ENCODE data around the gene UNC13A. TPM values are rescaled to one million over a fixed set of nuclear protein-coding genes. Genes with fewer than 3 reads are reported as not detected.
A peak's percentile ranks its signal among the peaks of the same experiment; 100 is the strongest.

Gene UNC13A
- polyA plus RNA-seq, 3 donors: 0.01 TPM; not detected in 2

- intact Hi-C loops (cut with micrococcal nuclease): no loop called here
- Histone ChIP-seq H3K4me3 (replicated peaks in 1 of 3; ENCODE audit: low read depth in 2 of 3, low read length in 3 of 3) (no peak overlapping the region), H3K27me3 (ENCODE audit: control insufficient read depth in 2 of 2, insufficient read depth in 2 of 2, low read length in 2 of 2) (peaks cover 0 to 17% of the 10 kb centered on the region in 2 donors), H3K79me2 (ENCODE audit: insufficient read depth, low read length) (no peaks in the 10 kb centered on the region), H4K20me1 (ENCODE audit: insufficient read depth, low read length) (no peaks in the 10 kb centered on the region), H3K9ac (ENCODE audit: insufficient read depth, low read length, poor library complexity, severe bottlenecking) (no peak overlapping the region), H3K27ac (ENCODE audit: low read depth in 1 of 2, low read length in 2 of 2) (no peak overlapping the region), H2AFZ (ENCODE audit: insufficient read depth, low read depth, low read length, poor library complexity, severe bottlenecking) (no peak overlapping the region), H3K36me3 (replicated peaks in 1 of 2; ENCODE audit: control insufficient read depth in 1 of 2, insufficient read depth in 2 of 2, low read length in 2 of 2) (no peaks in the 10 kb centered on the region), H3K4me1 (ENCODE audit: control insufficient read depth in 1 of 2, insufficient read depth in 2 of 2, low read length in 2 of 2) (peaks cover 10 to 12% of the 10 kb centered on the region in 2 donors), H3K9me3 (replicated peaks in 1 of 2; ENCODE audit: control insufficient read depth in 1 of 2, insufficient read depth in 1 of 2, low read length in 2 of 2) (peaks cover 0 to 6% of the 10 kb centered on the region in 2 donors), H3K4me2 (replicated peaks; ENCODE audit: extremely low read depth, low read length, poor library complexity, severe bottlenecking) (no peak overlapping the region)
- no peak for DNase-seq
- peaks cover 14 to 35% (median 27%) of the 10 kb centered on the region in 3 donors for H3K27me3 Mint-ChIP-seq (ENCODE audit: low read depth in 3 of 3)
- no peak overlapping the region for H3K27ac Mint-ChIP-seq
- peaks cover 2 to 15% (median 7%) of the 10 kb centered on the region in 7 donors for H3K9me3 Mint-ChIP-seq
- WGBS (ENCODE audit: insufficient coverage): no CpG with 5 or more reads among the region's 1 CpG
- TF ChIP-seq CTCF (IDR thresholded peaks at IDR 0.05): no peak
- H3K4me3 Mint-ChIP-seq: no peak overlapping the region
- H3K36me3 Mint-ChIP-seq: no peaks in the 10 kb centered on the region
- peaks cover 9% of the 10 kb centered on the region for H3K4me1 Mint-ChIP-seq
Observed at GRCh38 chr19:17620696-17621095, 67.5 kb downstream of the UNC13A start.

- H3K27me3 Mint-ChIP-seq (ENCODE audit: low read depth in 3 of 3): peaks cover 17 to 39% (median 26%) of the 10 kb centered on the region in 3 donors
Observed at GRCh38 chr19:17618936-17619335, 69.2 kb downstream of the UNC13A start.

More at GRCh38 chr19:17618936-17619335, 69.2 kb downstream of the UNC13A start:
- no peak overlapping the region for H2AFZ ChIP-seq (ENCODE audit: insufficient read depth, low read depth, low read length, poor library complexity, severe bottlenecking)
- H3K4me3 ChIP-seq (replicated peaks in 1 of 3; ENCODE audit: low read depth in 2 of 3, low read length in 3 of 3): no peak overlapping the region
- H3K27ac Mint-ChIP-seq: no peak overlapping the region
- H3K4me1 Mint-ChIP-seq: peaks cover 9% of the 10 kb centered on the region
- no peaks in the 10 kb centered on the region for H4K20me1 ChIP-seq (ENCODE audit: insufficient read depth, low read length)
- DNase-seq: no peak
- H3K9me3 ChIP-seq (replicated peaks in 1 of 2; ENCODE audit: control insufficient read depth in 1 of 2, insufficient read depth in 1 of 2, low read length in 2 of 2): peaks cover 0 to 6% of the 10 kb centered on the region in 2 donors
- no peaks in the 10 kb centered on the region for H3K36me3 Mint-ChIP-seq
- peaks cover 0 to 20% of the 10 kb centered on the region in 2 donors for H3K27me3 ChIP-seq (ENCODE audit: control insufficient read depth in 2 of 2, insufficient read depth in 2 of 2, low read length in 2 of 2)
- no peaks in the 10 kb centered on the region for H3K36me3 ChIP-seq (replicated peaks in 1 of 2; ENCODE audit: control insufficient read depth in 1 of 2, insufficient read depth in 2 of 2, low read length in 2 of 2)
- peaks cover 2 to 15% (median 7%) of the 10 kb centered on the region in 7 donors for H3K9me3 Mint-ChIP-seq
- peaks cover 10 to 12% of the 10 kb centered on the region in 2 donors for H3K4me1 ChIP-seq (ENCODE audit: control insufficient read depth in 1 of 2, insufficient read depth in 2 of 2, low read length in 2 of 2)
- H3K4me3 Mint-ChIP-seq: peak overlapping the region in 1 of 2 donors; percentile 46
- no peak overlapping the region for H3K4me2 ChIP-seq (replicated peaks; ENCODE audit: extremely low read depth, low read length, poor library complexity, severe bottlenecking)
- TF ChIP-seq CTCF (IDR thresholded peaks at IDR 0.05): no peak
- no peaks in the 10 kb centered on the region for H3K79me2 ChIP-seq (ENCODE audit: insufficient read depth, low read length)
- H3K9ac ChIP-seq (ENCODE audit: insufficient read depth, low read length, poor library complexity, severe bottlenecking): no peak overlapping the region
- intact Hi-C loops (cut with micrococcal nuclease): no loop called here
- no peak overlapping the region for H3K27ac ChIP-seq (ENCODE audit: low read depth in 1 of 2, low read length in 2 of 2)
- no CpG with 5 or more reads among the region's 2 CpGs for WGBS (ENCODE audit: insufficient coverage)

All from CD14-positive monocyte (primary cell).